NCI-H82 (cell line): ENCODE data around the gene HHATL.

Source experiments
- DNase-seq: peaks from one replicate; lab custom pipeline; 2025; lab: John Stamatoyannopoulos, UW

The HHATL gene

GRCh38 chr3:42712688-42713372 lies 10.2 kb upstream of the HHATL start:
- no peak for DNase-seq

- DNase-seq = no peak
Observed at GRCh38 chr3:42712344-42712648, 9.7 kb upstream of the HHATL start.

GRCh38 chr3:42711491-42712343 lies 9.1 kb upstream of the HHATL start:
- DNase-seq = no peak

- DNase-seq = no peak
Observed at GRCh38 chr3:42710323-42711021, 7.9 kb upstream of the HHATL start.

- DNase-seq = no peak
Observed at GRCh38 chr3:42709621-42710020, 7.0 kb upstream of the HHATL start.

GRCh38 chr3:42708611-42709151 lies 6.1 kb upstream of the HHATL start:
- no peak for DNase-seq

- DNase-seq = no peak
Observed at GRCh38 chr3:42707620-42708355, 5.2 kb upstream of the HHATL start.

- no peak for DNase-seq
Observed at GRCh38 chr3:42706721-42707619, 4.4 kb upstream of the HHATL start.

- DNase-seq = no peak
Observed at GRCh38 chr3:42705962-42706585, 3.5 kb upstream of the HHATL start.

- DNase-seq = no peak
Observed at GRCh38 chr3:42705058-42705767, 2.6 kb upstream of the HHATL start.

- DNase-seq = no peak
Observed at GRCh38 chr3:42704136-42704841, 1.7 kb upstream of the HHATL start.

GRCh38 chr3:42703695-42704025 lies 1.1 kb upstream of the HHATL start:
- DNase-seq = no peak

GRCh38 chr3:42702982-42703694 lies 540 bp upstream of the HHATL start:
- DNase-seq = no peak

GRCh38 chr3:42701371-42702065 lies 1.1 kb downstream of the HHATL start:
- DNase-seq = no peak

- no peak for DNase-seq
Observed at GRCh38 chr3:42700366-42701288, 2.0 kb downstream of the HHATL start.

- no peak for DNase-seq
Observed at GRCh38 chr3:42699511-42699971, 3.1 kb downstream of the HHATL start.

GRCh38 chr3:42698911-42699230 lies 3.7 kb downstream of the HHATL start:
- no peak for DNase-seq
